Measurements from ENCODE around the gene TRIM49B.
"Not testable (repeated sequence)": the region's sequence is repeated elsewhere in the genome, so short reads cannot be mapped to it uniquely, and the experiment has no call there.

TRIM49B gene

DNA sequence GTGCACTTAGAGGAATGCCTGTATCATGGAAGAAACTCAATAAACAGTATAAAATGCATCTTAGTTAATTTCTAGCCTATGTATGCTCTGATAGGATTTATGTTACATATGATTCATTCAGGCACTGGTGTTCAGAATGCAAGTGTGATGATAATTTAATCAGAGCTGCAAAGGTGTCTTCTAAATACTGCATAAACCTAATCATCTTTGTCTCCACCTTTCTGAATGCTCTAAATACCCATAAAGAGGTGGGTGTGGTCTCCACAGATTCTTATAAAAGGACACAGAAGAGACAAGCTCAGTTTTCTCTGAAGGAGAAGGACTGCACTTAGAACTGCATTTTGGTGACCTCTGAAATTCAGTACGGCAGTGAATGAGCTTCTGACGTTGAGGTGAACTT is at the start of gene TRIM49B:
Gene TRIM49B, plus strand, starts transcription at position 301 of the 400 bp plus-strand sequence. CDS start 2,777 bp downstream, outside the sequence.
- not testable (repeated sequence) for DNase-seq

DNA sequence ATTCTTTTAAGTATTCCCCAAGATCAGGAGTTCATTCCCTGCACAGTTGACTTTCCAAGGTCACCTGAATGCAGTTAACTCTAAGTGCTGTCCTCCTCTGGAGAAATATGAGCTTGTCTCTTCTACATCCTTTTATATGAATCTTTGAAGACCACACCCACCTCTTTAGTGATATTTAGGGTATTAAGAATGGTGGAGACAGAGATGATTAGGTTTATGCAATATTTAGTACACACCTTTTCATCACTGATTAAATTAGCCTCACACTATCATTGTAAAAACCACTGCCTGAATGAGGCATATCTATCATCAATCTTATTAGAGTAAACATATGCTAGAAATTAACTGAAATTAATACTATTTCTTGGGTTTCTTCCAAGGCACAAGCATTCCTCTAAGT is 44.8 kb upstream of the TRIM49B start, which contains the start of gene TRIM51G:
Gene TRIM51G, minus strand, starts transcription at position 101 of the 400 bp plus-strand sequence. CDS start 2,190 bp downstream, outside the sequence.
- DNase-seq = not testable (repeated sequence)

GRCh38 chr11:49048229-49048628 is 19.6 kb downstream of the TRIM49B start:
- DNase-seq = not testable (repeated sequence)

DNA sequence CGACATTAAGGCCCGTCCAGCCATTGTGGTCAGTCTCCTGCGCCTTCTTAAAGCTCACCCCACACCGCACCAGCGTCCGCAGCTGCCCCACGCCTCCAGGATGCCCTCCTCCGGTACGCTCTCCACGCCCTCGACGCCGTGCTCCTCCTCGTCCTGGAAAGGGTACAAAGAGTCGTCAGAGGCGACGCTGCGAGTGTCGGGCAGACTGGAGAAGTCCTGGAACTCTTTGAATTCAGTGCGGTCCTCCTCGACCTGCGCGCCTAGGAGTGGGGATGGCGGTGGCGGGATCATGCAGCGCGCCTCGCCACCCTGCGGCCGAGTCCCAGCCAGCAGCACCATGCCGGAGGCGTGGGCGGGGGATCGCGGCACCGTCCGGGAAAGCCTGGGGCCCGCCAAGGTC is 21.2 kb downstream of the TRIM49B start:
- DNase-seq = not testable (repeated sequence)

DNA sequence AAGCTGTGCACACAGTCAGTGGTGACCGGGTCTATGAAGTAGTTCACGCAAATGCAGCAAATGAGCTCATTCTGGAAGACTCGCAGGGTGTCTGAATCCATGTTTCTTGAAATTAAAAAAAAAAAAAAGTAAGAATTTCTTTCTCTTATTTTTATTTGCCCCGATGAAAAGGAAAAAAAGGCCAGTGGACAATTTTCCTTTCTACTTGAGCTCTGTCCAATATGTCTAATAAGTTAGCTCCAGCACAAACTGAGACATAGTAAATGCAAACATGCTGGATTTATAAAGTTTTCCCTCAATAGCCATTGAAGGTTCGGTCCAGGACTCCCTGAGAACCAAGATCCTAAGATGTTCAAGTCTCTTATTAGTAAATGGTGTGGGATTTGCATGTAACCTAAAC is 30.4 kb downstream of the TRIM49B start, which contains the start of gene TRIM64C:
Gene TRIM64C, minus strand, starts transcription at position 101 of the 400 bp plus-strand sequence. Its CDS starts 0 bp downstream, at position 101.
- not testable (repeated sequence) for DNase-seq

DNA sequence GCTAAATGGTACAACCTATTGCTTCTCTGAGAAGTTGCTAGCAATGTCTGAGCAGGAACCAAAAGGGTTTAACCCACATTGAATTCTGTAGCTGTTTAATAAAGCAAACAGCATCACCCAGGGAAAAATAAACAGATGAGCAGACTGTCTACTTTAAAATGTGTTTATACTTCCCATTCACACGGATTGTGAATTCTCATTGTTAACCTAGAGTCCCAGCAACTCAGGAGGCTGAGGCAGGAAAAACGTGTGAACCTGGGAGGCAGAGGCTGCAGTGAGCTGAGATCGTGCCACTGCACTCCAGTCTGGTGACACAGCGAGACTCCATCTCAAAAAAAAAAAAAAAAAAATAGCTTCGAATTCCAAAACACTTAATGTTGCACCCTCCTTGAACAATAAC is 41.3 kb downstream of the TRIM49B start:
- DNase-seq = not testable (repeated sequence)
